Transverse colon (tissue), 4 donors: ENCODE data around the gene CEP104. TPM values are rescaled to one million over a fixed set of nuclear protein-coding genes. Genes with fewer than 3 reads are reported as not detected.

Experiments
- DNase-seq: peaks from one replicate; pipeline ENCODE4 v3.0.0-alpha.2; 2019
- H3K27ac ChIP-seq, 4 donors: fragments of 200-600 bp; sonication (generic); 2 replicates each; pipeline ENCODE4 v1.5.1; 2016 to 2018; ENCODE audit warnings: inconsistent platforms in 4 of 4
- H3K27me3 ChIP-seq: fragments of 200-600 bp; sonication (generic); 2 replicates; pipeline ENCODE4 v1.5.1; 2017; ENCODE audit warnings: inconsistent platforms
- H3K36me3 ChIP-seq, 4 donors: fragments of 200-600 bp; sonication (generic); 2 replicates each; pipeline ENCODE4 v1.5.1; 2017 to 2019; ENCODE audit warnings: inconsistent platforms in 4 of 4
- H3K4me1 ChIP-seq, 4 donors: fragments of 200-600 bp; sonication (generic); 2 replicates each; pipeline ENCODE4 v1.5.1; 2017 to 2020; ENCODE audit warnings: inconsistent platforms in 4 of 4
- H3K4me3 ChIP-seq, 4 donors: fragments of 200-600 bp; sonication (generic); 1 replicate in 1 of 4; 2 replicates in 3 of 4; pipeline versions ENCODE4 v1.5.1 to v1.6.1; 2017 to 2019; ENCODE audit warnings: inconsistent platforms in 4 of 4
- H3K9me3 ChIP-seq, 2 donors: fragments of 200-600 bp; sonication (generic); 2 replicates each; pipeline ENCODE4 v1.5.1; 2017 to 2019; ENCODE audit warnings: inconsistent platforms in 2 of 2
- CTCF ChIP-seq, 5 experiments: fragments of 200-600 bp in 3 of 5; fragments of 450-650 bp in 2 of 5; sonication (generic) in 3 of 5; IDR thresholded peaks; 1 replicate in 2 of 5; 2 replicates in 3 of 5; pipeline ENCODE4 v1.5.1; 2016 to 2017; ENCODE audit warnings: antibody characterized with exemption in 5 of 5, inconsistent platforms in 3 of 5, mild to moderate bottlenecking in 2 of 5, moderate library complexity in 1 of 5
- EP300 ChIP-seq: sonication (generic); formaldehyde crosslinking; IDR thresholded peaks from one replicate; pipeline ENCODE4 v1.6.1; 2017; ENCODE audit warnings: antibody characterized with exemption, low read depth
- POLR2A ChIP-seq: fragments of 450-650 bp; IDR thresholded peaks from one replicate; pipeline ENCODE4 v1.6.1; 2016; ENCODE audit warnings: antibody characterized with exemption, mild to moderate bottlenecking, moderate library complexity
- POLR2AphosphoS5 ChIP-seq, 3 donors: sonication (generic); formaldehyde crosslinking; IDR thresholded peaks; one replicate each; pipeline ENCODE4 v1.6.1; 2016; ENCODE audit warnings: antibody characterized with exemption in 3 of 3
- WGBS, 2 donors: methylation state at CpG; one replicate each; pipeline ENCODE4 v1.1.5; 2018; ENCODE audit warnings: low coverage in 1 of 2; 5-methylcytosine and 5-hydroxymethylcytosine counted together
- in situ Hi-C, 4 donors: fragments of 200-750 bp; cut with MboI; loops; one replicate each; pipeline versions ENCODE4 v1.15.0 to v1.15.1; 2017; ENCODE audit warnings: low sequenced_read_pairs in 3 of 4, low pct_ligation_motif_present in 1 of 4, low pct_unique_long_range_greater_than_20kb in 1 of 4
- intact Hi-C: fragments of 100-400 bp; cut with DNase I; formaldehyde crosslinking; loops from one replicate; pipeline ENCODE4 v1.15.1; 2023; ENCODE audit warnings: low total_unique reads
- total RNA-seq, 4 donors: library from RNA; depleted of rRNA; stranded (reverse); fragments of >200 nt; gene quantifications; one replicate each; pipeline ENCODE4 v1.1.0, GENCODE V29; 2016

Gene CEP104
- total RNA-seq, 4 donors from 2014 or later = 34.4 to 57.7 (median 43.5) TPM

DNA sequence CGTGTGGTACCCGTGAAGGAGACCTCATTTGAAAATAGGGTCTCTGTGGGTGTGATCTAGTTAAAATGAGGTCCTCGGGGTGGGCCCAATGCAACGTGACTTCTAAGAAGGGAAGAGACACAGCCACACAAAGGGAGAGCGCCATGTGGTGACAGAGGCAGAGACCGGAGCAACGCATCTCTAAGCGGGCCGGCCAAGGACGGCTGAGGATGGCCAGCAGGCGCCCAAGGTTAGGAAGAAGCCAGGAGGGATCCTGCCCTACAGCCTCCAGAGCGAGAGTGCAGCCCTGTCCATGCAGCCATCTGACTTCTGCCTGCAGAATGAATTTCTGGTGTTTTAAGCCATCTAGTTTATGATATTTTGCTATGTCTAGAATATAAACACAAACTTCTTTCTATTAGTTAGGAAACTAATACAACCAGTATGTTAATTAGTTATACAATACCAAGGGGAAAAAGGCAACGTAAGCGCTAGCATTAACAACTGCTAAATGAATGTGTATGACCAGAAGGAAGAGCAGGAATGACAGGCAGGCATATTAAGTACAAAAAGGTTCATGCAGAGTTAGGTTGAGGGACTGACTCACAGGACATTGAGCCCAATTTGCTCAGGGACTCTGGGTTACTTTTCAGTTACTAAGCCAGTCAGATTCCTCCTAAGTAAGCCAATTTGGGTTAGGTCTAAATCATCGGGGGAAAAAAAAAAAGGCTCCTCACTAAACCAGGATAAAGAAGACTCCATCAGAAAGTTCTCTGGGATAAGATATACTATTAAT, 4.1 kb downstream of the CEP104 start:
- intact Hi-C loops = no loop called here
- WGBS, 2 donors = 38 to 82% methylated on average over 2 to 15 of the region's 15 CpGs
- DNase-seq = no peak

GRCh38 chr1:3852091-3852490, 4.9 kb downstream of the CEP104 start:
- Histone ChIP-seq H3K27ac (no peak overlapping the region), H3K4me1 (peaks cover 7 to 13% (median 13%) of the 10 kb centered on the region in 4 donors), H3K9me3 (no peaks in the 10 kb centered on the region), H3K27me3 (no peaks in the 10 kb centered on the region), H3K36me3 (peaks cover 0 to 22% (median 10%) of the 10 kb centered on the region in 4 donors), H3K4me3 (no peak overlapping the region)
- WGBS, 2 donors = 85 to 88% methylated on average over 10 to 12 of the region's 12 CpGs
- no peak for DNase-seq
- intact Hi-C loops = no loop called here
- in situ Hi-C loops = no loop called here
- TF ChIP-seq CTCF (IDR thresholded peaks at IDR 0.05) (no peak), POLR2A (no peak), EP300 (no peak), POLR2AphosphoS5 (IDR thresholded peaks at IDR 0.05) (no peak)

More for the DNA sequence above, 4.1 kb downstream of the CEP104 start:
- Histone ChIP-seq H3K36me3 (peaks cover 0 to 14% (median 7%) of the 10 kb centered on the region in 4 donors), H3K27ac (no peak overlapping the region), H3K4me3 (no peak overlapping the region), H3K27me3 (no peaks in the 10 kb centered on the region), H3K9me3 (no peaks in the 10 kb centered on the region), H3K4me1 (peaks cover 7 to 17% (median 15%) of the 10 kb centered on the region in 4 donors)
- in situ Hi-C loops = no loop called here
- TF ChIP-seq EP300 (no peak), CTCF (IDR thresholded peaks at IDR 0.05) (no peak), POLR2A (no peak), POLR2AphosphoS5 (IDR thresholded peaks at IDR 0.05) (no peak)

GRCh38 chr1:3851292-3851691, 5.7 kb downstream of the CEP104 start:
- Histone ChIP-seq H3K36me3 (peaks cover 0 to 29% (median 13%) of the 10 kb centered on the region in 4 donors), H3K27me3 (no peaks in the 10 kb centered on the region), H3K27ac (no peak overlapping the region), H3K4me3 (no peak overlapping the region), H3K9me3 (no peaks in the 10 kb centered on the region), H3K4me1 (peaks cover 7 to 11% (median 11%) of the 10 kb centered on the region in 4 donors)
- WGBS, 2 donors = 91 to 98% methylated on average over 6 of the region's 6 CpGs
- DNase-seq = no peak
- intact Hi-C loops = no loop called here
- in situ Hi-C loops = no loop called here
- no peak for TF ChIP-seq POLR2A
- TF ChIP-seq CTCF (IDR thresholded peaks at IDR 0.05) = no peak

GRCh38 chr1:3850857-3851256, 6.2 kb downstream of the CEP104 start:
- in situ Hi-C loops = no loop called here
- peaks cover 0 to 29% (median 13%) of the 10 kb centered on the region in 4 donors for H3K36me3 ChIP-seq
- 82 to 94% methylated on average over 3 to 12 of the region's 12 CpGs for WGBS, 2 donors
- TF ChIP-seq CTCF (IDR thresholded peaks at IDR 0.05) = no peak
- TF ChIP-seq POLR2A = no peak
- no peak for TF ChIP-seq EP300
- TF ChIP-seq POLR2AphosphoS5 (IDR thresholded peaks at IDR 0.05) = no peak
- peaks cover 4 to 7% (median 6%) of the 10 kb centered on the region in 4 donors for H3K4me1 ChIP-seq
- H3K27me3 ChIP-seq = no peaks in the 10 kb centered on the region
- H3K4me3 ChIP-seq = no peak overlapping the region
- H3K9me3 ChIP-seq = no peaks in the 10 kb centered on the region
- no peak for DNase-seq
- no peak overlapping the region for H3K27ac ChIP-seq
- intact Hi-C loops = no loop called here
